HEK293 (cell line): Measurements from ENCODE around the gene IRS1.

ENCODE experiments used
- CTCF ChIP-seq: fragments of 450-650 bp; formaldehyde crosslinking; IDR thresholded peaks from 2 replicates; pipeline ENCODE4 v1.5.1; 2016; ENCODE audit warnings: missing biosample characterization, missing genetic modification characterization
- KLF9 ChIP-seq: fragments of 450-650 bp; formaldehyde crosslinking; IDR thresholded peaks from 2 replicates; pipeline ENCODE4 v1.5.1; 2016; ENCODE audit warnings: missing biosample characterization, missing genetic modification characterization, low read depth
- MEIS1 ChIP-seq: sonication (generic); formaldehyde crosslinking; IDR thresholded peaks from 2 replicates; pipeline ENCODE4 v1.8.1; 2022; ENCODE audit warnings: missing genetic modification reagents, mild to moderate bottlenecking, borderline replicate concordance
- REST ChIP-seq: fragments of 450-650 bp; formaldehyde crosslinking; IDR thresholded peaks from 2 replicates; pipeline ENCODE4 v1.5.1; 2016; ENCODE audit warnings: missing biosample characterization, missing genetic modification characterization
- ZBTB8A ChIP-seq: fragments of 450-650 bp; formaldehyde crosslinking; IDR thresholded peaks from 2 replicates; pipeline ENCODE4 v1.5.1; 2016; ENCODE audit warnings: missing biosample characterization, missing genetic modification characterization
- ZEB2 ChIP-seq: fragments of 450-650 bp; formaldehyde crosslinking; IDR thresholded peaks from 2 replicates; pipeline ENCODE4 v1.5.1; 2016; ENCODE audit warnings: missing biosample characterization, missing genetic modification characterization
- ZNF175 ChIP-seq: fragments of 450-650 bp; formaldehyde crosslinking; IDR thresholded peaks from 2 replicates; pipeline ENCODE4 v1.5.1; 2016; ENCODE audit warnings: missing biosample characterization, missing genetic modification characterization
- ZNF24 ChIP-seq: fragments of 450-650 bp; formaldehyde crosslinking; IDR thresholded peaks from 2 replicates; pipeline ENCODE4 v1.5.1; 2016; ENCODE audit warnings: missing biosample characterization, missing genetic modification characterization
- ZNF776 ChIP-seq: fragments of 450-650 bp; formaldehyde crosslinking; IDR thresholded peaks from 2 replicates; pipeline ENCODE4 v1.5.0; 2017; ENCODE audit warnings: missing biosample characterization, missing genetic modification characterization, borderline replicate concordance
- ZSCAN30 ChIP-seq: fragments of 450-650 bp; IDR thresholded peaks from 2 replicates; pipeline ENCODE4 v1.5.1; 2018; ENCODE audit warnings: missing biosample characterization, mild to moderate bottlenecking, missing genetic modification characterization, moderate library complexity

- TF ChIP-seq CTCF (tag by site-specific recombination) (no peak), ZNF24 (tag by site-specific recombination) (no peak), ZNF175 (tag by site-specific recombination) (no peak), REST (tag by site-specific recombination) (no peak), ZEB2 (tag by site-specific recombination) (no peak), ZSCAN30 (tag by site-specific recombination) (no peak), KLF9 (tag by site-specific recombination) (no peak), ZBTB8A (no peak), MEIS1 (no peak), ZNF776 (tag by site-specific recombination) (no peak)
These were observed 67.0 kb downstream of the IRS1 start for GRCh38 chr2:226732478-226733188.
